Measurements from ENCODE around the gene CELF2.

CELF2 gene

DNA sequence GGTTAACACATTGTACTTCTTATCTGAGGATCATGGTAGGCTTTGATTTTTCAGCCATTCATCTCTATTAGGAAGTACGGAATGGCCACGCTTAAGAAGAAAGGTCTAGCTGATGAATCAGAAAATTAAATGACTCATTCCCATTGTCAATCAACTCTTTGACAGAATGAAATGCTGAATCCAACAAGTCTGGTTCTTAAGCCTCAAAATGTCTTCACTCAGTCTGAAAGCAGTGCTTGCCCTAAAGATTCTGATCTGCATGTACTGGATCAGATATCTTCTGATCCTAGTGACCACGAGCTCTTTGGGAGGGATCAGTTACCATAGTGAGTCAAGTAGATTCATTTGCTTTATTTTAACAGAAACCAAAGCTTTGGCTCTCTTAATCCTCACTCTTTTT lies 5.7 kb upstream of the CELF2 start:
- no peak overlapping the region for H3K4me3 ChIP-seq (ENCODE audit: low read depth, low read length)
- ChIA-PET CTCF (no interaction called here), POLR2A (no interaction called here)
- TF ChIP-seq, protein P1, sequence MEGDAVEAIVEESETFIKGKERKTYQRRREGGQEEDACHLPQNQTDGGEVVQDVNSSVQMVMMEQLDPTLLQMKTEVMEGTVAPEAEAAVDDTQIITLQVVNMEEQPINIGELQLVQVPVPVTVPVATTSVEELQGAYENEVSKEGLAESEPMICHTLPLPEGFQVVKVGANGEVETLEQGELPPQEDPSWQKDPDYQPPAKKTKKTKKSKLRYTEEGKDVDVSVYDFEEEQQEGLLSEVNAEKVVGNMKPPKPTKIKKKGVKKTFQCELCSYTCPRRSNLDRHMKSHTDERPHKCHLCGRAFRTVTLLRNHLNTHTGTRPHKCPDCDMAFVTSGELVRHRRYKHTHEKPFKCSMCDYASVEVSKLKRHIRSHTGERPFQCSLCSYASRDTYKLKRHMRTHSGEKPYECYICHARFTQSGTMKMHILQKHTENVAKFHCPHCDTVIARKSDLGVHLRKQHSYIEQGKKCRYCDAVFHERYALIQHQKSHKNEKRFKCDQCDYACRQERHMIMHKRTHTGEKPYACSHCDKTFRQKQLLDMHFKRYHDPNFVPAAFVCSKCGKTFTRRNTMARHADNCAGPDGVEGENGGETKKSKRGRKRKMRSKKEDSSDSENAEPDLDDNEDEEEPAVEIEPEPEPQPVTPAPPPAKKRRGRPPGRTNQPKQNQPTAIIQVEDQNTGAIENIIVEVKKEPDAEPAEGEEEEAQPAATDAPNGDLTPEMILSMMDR (IDR thresholded peaks at IDR 0.05; ENCODE audit: insufficient read depth, low read length, missing control alignments) = no peak
- no peak for DNase-seq (ENCODE audit: low read depth, low spot score)

DNA sequence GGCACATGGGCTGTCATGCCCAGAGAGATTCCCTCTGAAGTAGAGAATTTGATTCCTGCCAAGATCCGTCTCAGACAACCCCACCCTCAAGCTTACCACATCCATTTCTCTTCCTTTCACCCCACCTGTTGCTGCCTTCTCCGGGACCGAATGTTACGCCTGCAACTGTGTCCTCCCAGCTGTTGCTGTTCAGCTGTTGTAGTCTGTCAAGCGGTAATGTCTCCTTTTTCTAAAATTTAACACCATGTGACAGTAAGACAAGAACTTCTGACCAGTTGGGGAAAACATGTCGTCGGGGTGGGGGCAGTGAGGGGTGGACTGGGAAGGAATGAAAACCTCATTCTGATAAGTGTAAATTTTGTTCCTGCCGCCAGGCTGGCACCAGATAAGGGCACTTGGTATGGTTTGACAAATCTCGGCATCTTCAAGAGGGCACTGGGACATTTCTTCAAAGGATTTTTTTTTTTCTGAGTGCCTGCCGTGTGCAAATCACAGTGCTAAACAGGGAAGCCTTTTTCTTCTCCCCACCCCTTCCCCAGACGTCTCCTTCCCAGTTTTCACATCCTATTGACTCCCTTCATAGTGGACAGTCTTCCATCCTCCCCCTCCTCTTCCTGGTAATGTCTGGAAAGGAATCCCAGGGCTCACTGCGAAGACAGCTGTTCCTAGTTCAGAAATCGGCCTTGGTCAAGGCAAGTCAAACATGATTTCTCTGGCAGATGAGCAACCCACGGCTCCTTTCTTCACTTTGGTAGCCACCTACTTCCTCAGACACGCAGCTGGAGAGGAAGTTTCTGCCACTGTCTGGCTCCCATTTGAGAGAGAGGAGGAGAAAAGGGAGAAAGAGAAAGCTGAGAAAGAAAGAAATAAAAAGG lies 5.0 kb upstream of the CELF2 start:
- ChIA-PET CTCF (no interaction called here), POLR2A (no interaction called here)
- DNase-seq (ENCODE audit: low read depth, low spot score) = no peak
- no peak overlapping the region for H3K4me3 ChIP-seq (ENCODE audit: low read depth, low read length)
- TF ChIP-seq, protein P1 (IDR thresholded peaks at IDR 0.05; ENCODE audit: insufficient read depth, low read length, missing control alignments) = no peak

DNA sequence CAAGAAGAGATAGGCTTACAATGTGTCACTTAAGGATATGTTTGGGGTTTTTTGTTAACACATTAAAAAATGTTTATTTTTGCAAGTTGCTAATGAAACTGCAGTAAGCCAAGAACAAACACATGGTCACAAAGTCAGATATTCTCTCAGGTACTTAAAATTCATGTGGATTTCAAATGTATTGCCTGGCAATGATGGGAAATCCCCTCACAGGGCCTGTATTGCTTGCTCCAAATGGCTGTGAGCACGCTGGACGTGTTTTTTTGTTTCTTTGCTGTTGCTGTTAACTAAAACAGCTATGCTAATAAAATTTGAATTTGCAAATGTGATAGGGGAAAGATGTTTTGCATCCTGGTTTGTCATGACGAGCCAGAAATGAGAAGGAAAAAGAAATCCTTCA lies 3.8 kb upstream of the CELF2 start:
- DNase-seq (ENCODE audit: low read depth, low spot score) = no peak
- ChIA-PET CTCF (no interaction called here), POLR2A (no interaction called here)
- TF ChIP-seq, protein P1 (IDR thresholded peaks at IDR 0.05; ENCODE audit: insufficient read depth, low read length, missing control alignments) = no peak
- no peak overlapping the region for H3K4me3 ChIP-seq (ENCODE audit: low read depth, low read length)

DNA sequence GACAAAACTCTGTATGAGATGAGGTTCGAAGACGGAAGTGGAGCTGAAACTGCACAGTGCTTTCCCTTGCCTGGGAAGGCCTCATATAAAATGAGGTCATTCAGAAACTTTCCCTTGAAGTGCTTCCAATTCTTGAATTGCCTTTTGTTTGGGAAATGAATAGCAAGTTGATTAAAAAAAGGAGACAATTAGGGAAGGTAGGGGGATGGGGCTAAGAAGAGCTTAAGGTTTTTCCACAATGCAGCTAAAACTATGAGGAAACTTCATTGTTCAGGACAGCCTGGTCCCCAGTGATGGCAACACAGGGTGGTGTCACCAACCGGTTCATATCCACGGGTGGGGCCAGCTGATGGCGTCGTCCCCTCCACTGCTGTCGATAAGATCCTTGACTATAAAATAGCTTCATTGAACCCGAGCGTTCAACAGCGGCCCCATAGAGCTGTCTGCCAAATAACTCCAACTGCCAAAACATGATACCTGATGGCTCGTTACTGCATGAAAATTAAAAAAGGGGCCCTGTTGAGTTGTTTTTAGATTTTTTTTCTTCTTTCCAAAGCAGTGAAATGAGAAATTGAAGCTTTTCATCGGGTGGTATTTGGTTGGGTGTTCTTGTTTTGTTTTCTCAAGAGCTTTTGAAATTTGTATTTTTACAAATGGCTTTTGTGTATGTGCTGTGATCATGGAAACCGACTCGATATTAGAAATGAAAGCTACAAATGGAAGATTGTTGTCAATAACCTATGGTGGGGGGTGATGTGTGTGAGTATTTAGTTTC lies 2.8 kb upstream of the CELF2 start:
- H3K4me3 ChIP-seq (ENCODE audit: low read depth, low read length) = no peak overlapping the region
- CTCF ChIA-PET = no interaction called here
- TF ChIP-seq, protein P1 (IDR thresholded peaks at IDR 0.05; ENCODE audit: insufficient read depth, low read length, missing control alignments) = no peak
- POLR2A ChIA-PET = no interaction called here
- DNase-seq (ENCODE audit: low read depth, low spot score) = no peak

DNA sequence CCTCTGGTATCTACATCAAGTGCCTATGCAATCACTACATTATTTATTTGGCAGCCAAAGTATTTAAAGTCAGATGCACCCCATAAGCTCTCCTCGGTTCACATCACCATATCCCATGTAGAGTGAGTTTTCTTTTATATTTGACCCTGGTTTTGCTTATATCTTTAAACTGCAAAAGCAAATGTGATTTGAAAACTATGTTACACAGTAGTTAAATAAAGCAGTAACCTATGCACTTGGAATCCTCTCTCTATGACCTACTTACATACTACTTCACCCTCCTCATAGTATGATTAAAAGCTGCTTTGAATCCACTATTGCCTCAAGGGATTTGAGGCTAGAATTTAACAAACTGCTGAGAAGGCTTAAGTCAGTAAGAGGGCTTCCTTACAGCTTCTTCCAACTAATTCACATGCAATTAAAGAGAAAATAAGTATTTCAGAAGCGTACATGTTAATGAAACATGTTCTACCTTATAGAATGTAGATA lies 2.2 kb upstream of the CELF2 start:
- ChIA-PET POLR2A (no interaction called here), CTCF (interaction anchor here (1.3 kb wide), 1 partner anchor 20 kb away, joined by 3 read pairs; no protein-coding TSS in a partner anchor)
- TF ChIP-seq, protein P1 (IDR thresholded peaks at IDR 0.05; ENCODE audit: insufficient read depth, low read length, missing control alignments) = no peak
- no peak overlapping the region for H3K4me3 ChIP-seq (ENCODE audit: low read depth, low read length)
- DNase-seq (ENCODE audit: low read depth, low spot score) = no peak

DNA sequence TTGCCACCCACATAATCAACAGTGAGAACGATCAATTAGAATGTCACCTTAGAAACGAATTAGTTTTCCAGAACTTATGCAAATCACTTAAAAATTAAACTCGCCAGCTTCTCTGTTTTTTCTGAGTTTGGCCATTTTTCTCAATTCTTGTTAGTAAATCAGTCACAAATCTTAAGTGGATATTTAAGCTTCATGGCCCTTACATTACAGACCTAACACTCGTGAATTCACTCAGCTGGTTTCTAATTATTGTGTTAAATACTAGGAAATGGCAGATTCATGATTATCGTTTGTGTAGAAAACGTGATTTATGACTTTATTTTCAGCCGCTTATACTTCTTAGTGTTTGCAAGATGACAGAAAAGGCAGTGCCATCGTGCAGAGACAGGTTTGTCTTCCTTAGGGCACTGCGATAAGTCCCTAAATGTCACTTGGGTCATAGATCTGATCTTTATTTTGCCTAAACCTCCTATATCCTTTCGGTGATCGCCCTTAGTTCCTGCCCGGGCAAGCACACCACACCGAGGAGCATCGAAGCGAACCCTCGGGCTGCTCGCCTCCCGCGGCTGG lies 587 bp upstream of the CELF2 start:
- no peak overlapping the region for H3K4me3 ChIP-seq (ENCODE audit: low read depth, low read length)
- ChIA-PET CTCF (no interaction called here), POLR2A (no interaction called here)
- TF ChIP-seq, protein P1 (IDR thresholded peaks at IDR 0.05; ENCODE audit: insufficient read depth, low read length, missing control alignments) = no peak
- DNase-seq (ENCODE audit: low read depth, low spot score) = no peak
